Glomerular visceral epithelial cell (primary cell): ENCODE data around the gene CAMK1D.
"Not testable (repeated sequence)": the region's sequence is repeated elsewhere in the genome, so short reads cannot be mapped to it uniquely, and the experiment has no call there.

Experiments
- DNase-seq: peaks from one replicate; pipeline ENCODE4 v3.0.0-alpha.2; 2016; ENCODE audit errors: extremely low spot score

CAMK1D gene

DNA sequence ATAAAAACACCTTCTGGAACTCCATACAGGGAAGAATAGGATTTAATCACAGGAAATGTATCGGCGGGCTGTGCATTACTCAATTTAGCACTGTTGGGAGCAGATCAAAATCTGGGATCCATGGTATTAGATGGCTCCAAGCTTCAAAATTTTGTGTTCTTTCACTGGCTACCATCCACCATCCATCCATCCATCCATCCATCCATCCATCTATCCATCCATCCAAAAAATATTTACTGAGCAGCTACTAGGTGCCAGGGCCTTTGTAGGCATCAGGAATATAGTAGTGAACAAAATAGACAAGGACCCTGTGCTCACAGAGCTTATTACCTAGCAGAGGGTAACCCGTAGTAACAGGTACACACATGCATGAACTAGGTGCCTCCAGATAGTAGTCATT is 372.0 kb downstream of the CAMK1D start:
- no peak for DNase-seq

DNA sequence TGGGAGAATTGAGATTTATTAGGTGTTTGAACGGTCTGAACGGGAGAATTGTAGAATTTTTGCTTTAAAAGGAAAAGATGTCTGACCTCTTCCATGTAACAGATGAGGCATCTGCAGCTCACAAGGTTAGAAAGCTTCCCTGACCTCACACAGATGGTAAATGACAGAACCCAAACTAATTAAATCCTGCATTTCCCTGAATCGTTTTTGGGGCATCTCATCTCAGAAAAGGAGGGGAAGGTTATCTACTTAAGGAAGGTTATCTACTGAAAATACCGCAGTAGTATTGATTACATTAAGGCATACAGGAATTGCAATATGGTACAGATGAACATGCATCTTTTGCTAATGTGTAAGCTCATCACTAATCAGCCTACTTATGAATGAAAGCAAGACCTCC is 373.9 kb downstream of the CAMK1D start:
- no peak for DNase-seq

DNA sequence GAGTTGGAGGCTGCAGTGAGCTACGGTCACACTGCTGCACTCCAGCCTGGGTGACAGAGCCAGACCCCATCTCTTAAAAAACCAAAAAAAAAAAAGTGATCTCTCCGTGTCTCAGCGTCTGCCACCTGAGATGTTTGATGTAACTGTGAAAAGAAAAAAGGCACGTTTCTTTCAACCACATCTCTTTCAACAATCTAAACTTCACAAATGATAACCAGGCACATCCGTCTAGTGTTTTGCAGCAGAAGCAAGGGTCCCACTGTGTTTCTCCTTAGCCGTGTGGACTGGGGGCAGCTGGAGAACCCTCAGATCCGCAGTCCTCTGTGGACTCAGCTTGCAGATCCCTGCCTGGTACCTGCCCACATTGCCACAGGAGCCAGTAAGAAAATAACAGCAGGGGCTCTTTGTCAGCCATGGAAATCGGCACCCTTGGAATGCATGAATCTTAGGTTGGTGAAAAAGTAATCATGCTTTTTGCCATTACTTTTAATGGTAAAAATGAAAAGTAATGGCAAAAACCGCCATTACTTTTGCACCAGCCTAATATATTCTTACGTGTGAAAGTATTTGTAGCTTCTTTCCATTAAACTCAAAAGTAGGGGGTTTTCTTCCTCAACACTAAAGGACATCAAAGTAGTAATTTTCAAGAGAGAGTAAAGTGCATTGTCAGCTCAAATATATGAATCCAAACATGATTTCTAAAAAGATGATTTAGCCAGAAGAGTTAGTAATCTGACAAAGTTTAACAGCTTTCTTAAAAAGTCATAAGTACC is 375.6 kb downstream of the CAMK1D start:
- no peak for DNase-seq

DNA sequence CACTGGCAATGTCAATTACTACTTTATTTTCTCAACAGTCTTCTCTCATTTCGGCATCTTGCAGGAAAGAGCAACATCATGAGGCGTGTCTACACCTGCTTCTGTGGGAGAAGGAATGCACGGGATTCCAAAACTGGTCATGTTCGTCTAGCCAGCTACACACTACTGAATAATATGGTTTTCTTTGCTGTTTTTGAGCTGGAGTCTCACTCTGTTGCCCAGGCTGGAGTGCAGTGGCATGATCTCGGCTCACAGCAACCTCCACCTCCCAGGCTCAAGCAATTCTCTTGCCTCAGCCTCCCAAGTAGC is 376.2 kb downstream of the CAMK1D start:
- not testable (repeated sequence) for DNase-seq

DNA sequence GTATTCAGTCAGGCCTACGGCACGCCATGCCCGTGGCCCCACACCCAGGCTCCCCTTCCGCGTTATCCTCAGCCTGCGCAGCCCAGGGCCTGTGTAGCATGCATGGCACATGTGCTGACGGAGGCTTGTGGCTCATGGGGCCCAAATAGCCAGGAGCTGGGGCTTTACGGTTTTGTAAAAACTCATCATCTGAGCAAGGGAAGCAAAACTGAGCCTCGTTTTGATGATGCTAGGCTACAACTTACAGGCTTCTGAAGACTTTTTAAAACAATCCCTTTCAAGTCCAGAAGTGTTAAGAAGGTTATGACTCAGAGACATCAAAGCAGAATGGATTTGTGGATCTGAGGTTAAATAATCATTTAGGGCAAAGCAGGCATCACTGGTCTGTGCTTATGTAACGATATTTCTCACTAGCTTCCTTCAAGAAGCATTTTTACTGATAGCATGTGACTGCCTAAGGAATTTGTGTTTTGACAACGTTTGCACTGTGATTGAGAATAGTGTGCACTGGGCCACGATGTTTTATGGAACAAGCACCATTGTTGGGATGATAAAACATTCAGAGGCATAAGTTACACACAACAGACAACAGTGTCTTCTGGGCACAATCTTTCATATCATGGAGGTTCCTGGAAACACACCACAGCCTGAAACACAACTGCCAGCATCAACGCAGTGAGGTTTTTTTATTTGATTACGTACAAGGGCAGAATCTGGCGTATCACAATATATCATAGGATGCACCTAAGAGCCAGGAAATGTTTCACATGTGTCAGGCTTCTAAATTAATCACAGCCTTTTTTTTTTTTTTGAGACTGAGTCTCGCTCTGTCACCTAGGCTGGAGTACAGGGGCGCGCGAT is 377.9 kb downstream of the CAMK1D start:
- peak; percentile 44 for DNase-seq

DNA sequence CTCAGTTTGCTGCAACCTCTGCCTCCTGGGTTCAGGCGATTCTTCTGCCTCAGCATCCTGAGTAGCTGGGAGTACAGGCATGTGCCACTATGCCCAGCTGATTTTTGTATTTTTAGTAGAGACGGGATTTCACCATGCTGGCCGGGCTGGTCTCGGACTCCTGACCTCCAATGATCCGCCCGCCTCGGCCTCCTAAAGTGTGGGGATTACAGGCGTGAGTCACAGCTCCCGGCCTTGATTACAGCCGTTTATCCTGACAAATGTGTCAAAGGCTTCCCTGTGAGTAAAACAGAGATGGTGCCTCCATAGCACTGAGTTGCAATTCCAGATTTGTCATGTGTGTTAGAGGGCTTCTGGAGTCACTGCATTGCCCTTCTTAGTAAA is 378.5 kb downstream of the CAMK1D start:
- DNase-seq, result peak; percentile 27

DNA sequence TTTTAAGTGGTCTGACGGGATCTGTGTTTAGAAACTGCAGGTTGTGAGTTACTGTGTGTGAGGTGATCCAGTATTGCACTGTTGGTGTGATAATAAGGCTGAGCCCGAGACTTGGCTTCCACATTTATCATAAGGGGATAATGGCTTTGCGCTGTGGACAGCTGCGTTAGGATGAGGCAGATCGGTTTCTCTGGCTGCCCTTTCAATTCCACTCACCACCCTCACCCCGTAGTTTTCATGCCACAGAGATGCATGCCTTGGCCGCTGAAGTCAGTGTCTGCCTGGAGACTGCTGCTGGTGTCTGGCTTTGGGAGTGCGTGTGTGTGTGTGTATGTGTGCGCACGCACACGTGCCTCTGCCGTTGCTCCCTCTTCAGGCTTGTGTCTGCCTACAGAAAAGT is 379.1 kb downstream of the CAMK1D start:
- DNase-seq, result no peak

DNA sequence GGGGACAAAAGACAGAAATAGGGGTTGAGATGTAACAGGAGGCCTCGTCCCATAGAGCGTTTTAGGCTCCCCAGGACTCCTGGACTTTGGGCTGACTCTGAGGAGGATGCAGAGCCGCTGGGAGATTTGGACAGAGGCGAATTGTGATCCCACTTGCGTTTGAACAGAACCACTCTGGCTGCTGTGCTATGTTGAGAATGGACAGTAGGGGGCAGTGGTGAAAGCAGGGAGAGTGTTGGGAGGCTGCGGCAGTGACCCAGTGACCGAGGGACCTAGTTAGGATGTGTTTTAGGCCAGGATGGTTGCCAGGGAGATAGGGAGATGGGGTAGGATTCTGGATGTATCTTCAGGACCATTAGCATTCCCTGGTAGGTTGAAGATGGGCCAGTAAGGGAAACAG is 380.5 kb downstream of the CAMK1D start:
- no peak for DNase-seq

DNA sequence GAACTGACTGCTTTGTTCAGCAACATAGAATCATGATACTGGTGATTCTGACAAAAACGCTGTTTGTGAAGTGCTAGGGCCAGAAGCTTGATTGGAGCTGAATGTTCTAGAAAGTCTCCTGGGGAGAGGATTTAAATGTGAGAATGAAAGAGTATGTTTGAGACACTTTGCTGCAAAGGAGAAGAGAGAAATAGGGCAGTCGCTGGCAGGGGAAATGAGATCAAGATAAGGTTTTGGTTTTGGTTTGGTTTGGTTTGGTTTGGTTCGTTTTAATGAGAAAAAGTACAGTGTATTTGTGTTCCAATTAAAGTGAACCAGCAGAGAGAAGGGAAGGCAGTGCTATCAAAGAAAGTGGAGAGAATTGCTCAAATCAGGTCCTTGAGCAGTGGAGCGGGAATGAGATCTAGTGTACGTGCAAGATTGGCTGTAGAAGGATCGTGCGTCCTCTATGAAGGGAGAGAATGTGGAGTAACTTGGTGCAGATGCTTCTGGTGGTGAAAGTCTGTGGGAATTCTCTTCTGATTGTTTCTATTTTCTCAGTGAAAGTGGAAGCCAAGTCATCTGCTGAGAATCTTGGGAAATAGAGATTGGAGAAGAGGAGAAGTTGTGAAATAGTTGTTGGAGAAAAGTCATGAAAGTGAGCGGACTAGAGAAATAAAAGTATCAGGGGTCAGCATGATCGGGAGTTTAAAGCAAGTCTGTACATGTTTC is 381.6 kb downstream of the CAMK1D start:
- DNase-seq, result no peak

DNA sequence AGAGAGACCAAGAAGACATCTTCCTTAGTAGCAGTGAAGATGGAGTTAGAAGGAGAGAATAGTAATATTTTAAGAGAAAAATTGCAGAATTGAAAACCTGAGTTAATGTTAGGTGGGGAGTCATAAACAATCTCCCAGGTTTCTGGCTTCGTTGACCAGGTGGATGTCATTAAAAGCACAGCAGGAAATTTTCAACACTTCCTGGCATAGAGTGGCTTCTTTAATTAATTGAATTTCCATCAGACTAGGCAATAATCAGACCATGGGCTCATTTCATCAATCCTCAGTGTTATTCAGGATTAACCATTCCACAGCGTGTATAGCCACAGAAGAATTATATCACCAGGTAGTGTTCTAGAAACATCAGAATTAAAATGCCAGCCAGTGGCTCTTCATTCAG is 383.9 kb downstream of the CAMK1D start:
- no peak for DNase-seq

DNA sequence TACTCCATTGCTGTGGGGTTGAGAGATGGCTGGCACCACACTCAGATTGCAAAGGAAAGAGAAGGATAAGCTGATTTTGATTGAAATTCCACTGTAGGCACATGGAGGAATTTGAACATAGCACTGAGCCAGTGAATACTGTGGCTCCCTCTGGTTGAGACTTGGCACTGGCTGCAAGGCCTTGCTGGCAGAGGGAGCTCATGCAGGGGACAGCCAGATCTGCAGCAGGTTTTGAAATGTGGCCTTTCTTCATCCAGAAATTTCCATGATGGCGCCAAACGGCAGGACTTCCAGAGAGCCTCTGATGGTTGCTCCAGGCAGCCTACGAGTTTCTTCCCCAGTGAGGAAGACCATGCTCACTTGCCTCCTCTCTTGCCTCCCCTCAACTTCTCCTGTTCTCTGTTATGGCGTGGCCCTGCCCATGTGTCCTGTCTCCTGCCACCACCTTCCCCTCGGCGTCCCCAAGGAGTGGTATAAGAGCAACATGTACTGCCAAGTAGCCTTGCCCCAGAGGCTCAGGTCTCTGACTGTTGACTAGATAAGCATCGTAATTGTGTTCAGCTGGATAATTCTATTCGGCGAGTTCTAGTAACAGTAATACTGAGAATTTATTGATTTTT is 386.6 kb downstream of the CAMK1D start:
- DNase-seq, result no peak

DNA sequence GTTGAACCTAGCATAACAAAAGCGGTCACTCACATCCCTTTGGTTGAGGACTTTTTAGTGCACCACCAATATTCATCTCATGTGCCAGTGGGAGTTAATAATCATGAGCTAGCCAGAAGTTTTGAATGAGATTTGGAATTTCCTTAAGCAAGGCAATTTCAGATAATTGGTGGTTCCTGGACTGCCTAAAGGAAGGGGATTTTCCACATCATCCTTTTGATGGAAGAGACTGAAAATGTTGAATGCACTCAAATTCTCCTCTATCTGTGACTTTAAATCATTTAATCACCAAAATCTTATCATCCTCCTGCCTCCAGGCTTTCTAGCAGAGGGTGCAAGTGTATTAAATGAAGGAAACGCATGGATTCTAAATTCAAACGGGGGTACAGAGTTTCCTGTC is 391.5 kb downstream of the CAMK1D start:
- no peak for DNase-seq

DNA sequence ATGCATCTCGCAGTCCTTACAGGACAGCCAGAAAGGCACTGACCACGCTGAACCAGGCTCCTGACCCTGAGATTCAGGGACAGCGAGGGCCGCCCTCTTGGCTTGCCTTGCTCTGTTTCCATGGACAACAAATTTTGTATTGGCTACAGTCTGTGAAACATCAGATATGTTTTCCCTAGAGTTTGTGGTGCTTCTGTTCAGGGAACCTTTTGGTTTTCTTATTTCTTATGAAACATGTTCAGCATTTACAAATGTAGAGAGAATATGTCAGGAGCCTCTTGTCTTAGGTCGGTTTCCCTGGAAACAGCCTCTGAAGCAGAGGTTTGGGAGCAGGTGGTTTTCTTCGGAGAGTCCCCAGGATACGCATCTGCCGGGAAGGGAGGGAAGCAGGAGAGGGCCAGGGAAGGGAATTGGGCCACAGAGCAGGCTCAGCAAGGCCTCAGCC is 392.0 kb downstream of the CAMK1D start:
- DNase-seq, result no peak

DNA sequence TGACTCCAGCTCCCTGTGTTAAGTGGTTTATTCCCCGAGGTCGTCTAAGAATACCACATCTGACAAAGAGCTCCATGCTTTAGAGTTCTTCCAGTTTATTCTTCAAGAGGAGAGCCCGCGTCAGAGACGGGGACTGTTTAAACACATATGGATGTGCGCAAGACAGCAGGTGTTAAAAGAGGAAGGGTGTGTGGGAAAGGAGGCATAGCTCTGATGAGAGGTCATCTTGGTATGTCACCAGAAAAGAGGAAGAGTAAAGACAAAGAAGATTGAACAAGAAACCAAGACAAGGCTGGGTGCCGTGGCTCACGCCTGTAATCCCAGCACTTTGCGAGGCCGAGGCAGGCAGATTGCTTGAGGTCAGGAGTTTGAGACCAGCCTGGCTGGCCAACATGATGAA is 393.4 kb downstream of the CAMK1D start:
- no peak for DNase-seq

DNA sequence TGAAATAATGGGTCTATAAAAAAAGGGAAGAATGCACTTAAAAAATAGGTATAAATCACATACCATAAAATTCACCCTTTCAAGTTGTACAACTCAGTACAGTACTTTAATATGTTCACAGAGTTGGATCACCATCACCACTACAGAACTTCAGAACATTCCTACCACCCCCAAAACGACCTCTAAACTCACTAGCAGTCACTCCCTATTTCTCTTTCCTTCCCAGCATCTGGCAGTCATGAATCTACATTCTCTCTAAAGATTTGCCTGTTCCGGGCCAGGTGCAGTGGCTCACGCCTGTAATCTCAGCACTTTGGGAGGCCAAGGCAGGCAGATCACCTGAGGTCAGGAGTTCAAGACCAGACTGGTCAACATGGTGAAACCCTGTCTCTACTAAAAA is 394.1 kb downstream of the CAMK1D start:
- not testable (repeated sequence) for DNase-seq

DNA sequence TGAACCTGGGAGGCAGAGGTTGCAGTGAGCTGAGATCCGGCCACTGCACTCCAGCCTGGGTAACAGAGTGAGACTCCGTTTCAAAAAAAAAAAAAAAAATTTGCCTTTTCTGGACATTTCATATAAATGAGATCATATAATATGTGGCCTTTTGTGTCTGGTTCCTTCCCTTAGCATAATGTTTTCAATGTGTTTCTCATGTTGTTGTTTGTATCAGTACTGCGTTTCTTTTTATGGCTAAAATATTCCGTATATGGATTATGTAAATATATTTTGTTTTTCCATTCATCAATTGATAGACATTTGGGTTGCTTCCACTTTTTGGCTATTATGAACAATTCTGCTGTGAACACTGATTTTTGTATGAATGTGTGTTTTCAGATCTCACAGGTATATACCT is 394.6 kb downstream of the CAMK1D start:
- no peak for DNase-seq

DNA sequence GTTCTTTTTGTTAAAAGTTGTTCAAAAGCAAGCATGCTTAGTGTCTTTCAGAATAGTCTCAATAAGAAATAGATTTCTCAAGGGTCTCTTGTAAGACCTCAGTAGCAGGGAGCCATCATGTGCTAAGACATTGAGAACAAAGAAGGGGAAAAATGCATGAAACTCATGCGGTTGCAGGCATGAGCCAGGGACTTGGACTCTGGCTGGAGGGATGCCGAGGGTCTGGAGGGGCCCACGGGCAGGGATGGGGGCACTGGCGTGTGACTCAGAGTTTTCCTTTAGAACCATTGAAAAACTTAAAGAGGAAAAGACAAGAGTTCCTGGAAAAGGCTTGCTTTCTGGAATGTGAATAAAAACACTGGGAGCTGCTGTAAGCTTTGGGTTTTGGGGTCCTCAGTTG is 398.8 kb downstream of the CAMK1D start:
- no peak for DNase-seq

DNA sequence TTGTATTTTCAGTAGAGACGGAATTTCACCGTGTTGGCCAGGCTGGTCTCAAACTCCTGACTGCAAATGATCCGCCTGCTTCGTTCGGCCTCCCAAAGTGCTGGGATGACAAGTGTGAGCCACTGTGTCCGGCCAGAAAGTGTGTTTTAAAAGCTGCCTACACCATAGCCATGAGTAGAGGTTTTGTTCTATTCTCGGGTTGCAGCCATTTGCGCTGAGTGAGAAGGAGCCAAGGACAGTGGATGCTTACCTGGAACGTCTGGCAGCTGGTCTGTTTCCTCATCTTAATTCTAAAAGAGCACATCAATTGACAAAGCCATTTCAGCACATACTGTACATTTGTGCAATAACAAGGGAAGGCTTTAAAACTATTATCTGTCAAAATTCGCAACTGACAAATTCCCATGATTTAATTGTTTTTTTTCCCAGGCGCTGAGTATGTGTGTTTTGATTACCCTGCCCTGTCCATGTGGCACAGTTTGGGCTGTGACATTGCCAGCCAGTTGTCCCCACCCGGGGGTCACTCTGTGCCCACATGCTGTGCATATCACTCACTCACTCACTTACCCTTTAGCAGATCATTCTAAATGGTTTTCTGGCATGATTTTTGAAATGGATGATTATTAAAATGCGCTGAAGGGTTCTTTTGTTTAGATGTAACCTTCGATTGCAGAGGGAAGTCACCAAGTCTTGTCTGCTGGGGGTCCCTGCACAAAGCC is 400.6 kb downstream of the CAMK1D start:
- no peak for DNase-seq

DNA sequence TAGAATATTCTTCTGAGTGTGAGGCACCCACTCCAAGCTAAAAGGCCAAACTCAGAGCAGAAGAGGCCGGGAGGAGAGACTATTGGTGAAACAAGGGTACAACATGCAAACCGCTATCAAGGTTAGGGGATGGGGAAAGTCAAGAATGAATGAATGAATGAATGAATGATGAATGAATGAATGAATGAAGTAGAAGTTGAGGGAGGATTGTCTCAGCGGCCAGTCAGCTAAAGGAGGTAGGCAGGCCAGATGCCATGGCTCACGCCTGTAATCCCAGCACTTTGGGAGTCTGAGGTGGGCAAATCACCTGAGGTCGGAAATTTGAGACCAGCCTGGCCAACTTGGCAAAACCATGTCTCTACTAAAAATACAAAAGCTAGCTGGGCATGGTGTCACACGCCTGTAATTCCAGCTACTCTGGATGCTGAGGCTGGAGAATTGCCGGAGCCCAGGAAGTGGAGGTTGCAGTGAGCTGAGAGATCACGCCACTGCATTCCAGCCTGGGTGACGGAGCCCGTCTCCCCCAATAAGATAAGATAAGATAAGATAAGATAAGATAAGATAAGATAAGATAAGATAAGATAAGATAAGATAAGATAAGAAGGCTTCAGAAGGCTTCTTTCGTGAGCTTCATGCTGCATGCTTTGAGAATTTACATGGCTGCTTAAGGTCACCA is 401.3 kb downstream of the CAMK1D start:
- no peak for DNase-seq

DNA sequence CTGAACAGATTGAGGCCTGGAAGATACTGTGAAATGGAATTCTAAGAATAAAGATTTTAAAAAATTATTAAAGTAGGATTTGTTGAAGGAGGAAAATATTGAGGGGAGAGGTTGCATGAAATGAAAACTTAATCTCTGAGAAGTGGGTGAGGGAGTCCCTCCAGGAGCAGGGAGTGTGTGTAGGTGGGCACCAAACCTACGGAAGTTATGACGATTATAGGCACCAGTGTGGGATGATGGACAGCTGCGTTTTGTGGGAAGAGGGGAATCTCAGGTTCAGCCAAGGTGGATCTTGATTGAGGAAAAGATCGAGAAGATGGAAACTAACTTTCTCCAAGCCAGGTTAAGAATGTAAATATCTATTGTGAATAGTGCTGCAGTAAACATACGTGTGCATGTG is 405.7 kb downstream of the CAMK1D start:
- no peak for DNase-seq

DNA sequence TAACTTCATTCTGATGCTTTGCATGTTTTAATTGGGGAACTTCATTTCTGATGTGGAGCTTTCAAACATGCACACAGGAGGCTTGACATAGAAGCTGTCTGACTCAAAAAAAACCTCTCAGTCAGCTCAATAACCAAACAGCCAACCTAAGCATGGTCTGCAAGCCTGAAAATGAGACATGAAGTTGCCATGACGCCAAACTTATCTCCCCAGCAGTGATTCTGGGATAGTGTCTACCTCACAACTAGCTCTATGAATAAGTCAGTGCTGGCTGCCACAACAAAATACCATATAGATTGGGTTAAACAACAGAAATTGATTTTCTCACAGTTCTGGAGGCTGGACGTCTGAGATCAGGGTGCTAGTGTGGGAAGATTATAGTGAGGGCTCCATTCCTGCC is 408.0 kb downstream of the CAMK1D start:
- DNase-seq, result no peak
